HCT116 (cell line): Measurements from ENCODE around the gene HMG20A. TPM values are rescaled to one million over a fixed set of nuclear protein-coding genes. Genes with fewer than 3 reads are reported as not detected.

ENCODE experiments used
- ATAC-seq: fragments of 200-7000 bp; cut with Tn5 transposase; 2 replicates; pipeline ENCODE4 v1.9.1; 2020; ENCODE audit warnings: mild to moderate bottlenecking, moderate library complexity
- BruUV-seq: library from RNA; stranded (reverse); fragments of 400-500 nt; replicated peaks from 2 replicates; lab custom pipeline; 2021; lab: Mats Ljungman, UMichigan
- CTCF ChIA-PET: fragments of 300-600 bp; sonication (Branson Sonifier 250); formaldehyde crosslinking; loops from one replicate; lab custom pipeline; 2021; ENCODE audit warnings: antibody characterized with exemption; lab: Charles Lee
- POLR2A ChIA-PET: fragments of 300-600, 350-600 bp; sonication (Branson Sonifier 250); formaldehyde crosslinking; loops from one replicate; lab custom pipeline; 2021; ENCODE audit warnings: antibody characterized with exemption; lab: Charles Lee
- RAD21 ChIA-PET, 2 experiments: fragments of 300-600 bp; sonication (Branson Sonifier 250); formaldehyde crosslinking; loops; one replicate each; lab custom pipeline; 2023; ENCODE audit warnings: low total read pairs in 2 of 2; ENCODE audit not compliant: uncharacterized antibody in 2 of 2, unreplicated experiment in 2 of 2, low non-redundant PET in 1 of 2; lab: Charles Lee
- DNase-seq: peaks from one replicate; pipeline ENCODE4 v3.0.0-alpha.2; 2010; ENCODE audit warnings: low read depth, low spot score
- H2AFZ ChIP-seq: fragments of 200-600 bp; shearing (Covaris generic), sonication (generic); 2 replicates; pipeline ENCODE4 v1.6.1; 2017; ENCODE audit warnings: low read depth, mixed run types, mixed read lengths, antibody characterized with exemption, low read length; ENCODE audit not compliant: poor library complexity, severe bottlenecking
- H3K27ac ChIP-seq: 2 replicates; pipeline ENCODE4 v1.5.1; 2012; ENCODE audit warnings: low read depth, low read length
- H3K27me3 ChIP-seq: fragments of 200-600 bp; sonication (generic); 2 replicates; pipeline ENCODE4 v1.6.1; 2016; ENCODE audit warnings: mixed run types, low read length, mixed read lengths; ENCODE audit not compliant: insufficient read depth
- H3K36me3 ChIP-seq, 2 experiments: fragments of 200-500 bp in 1 of 2; fragments of 200-600 bp in 1 of 2; sonication (Bioruptor generic) in 1 of 2; sonication (generic) in 1 of 2; 2 replicates each; pipeline versions ENCODE4 v1.5.1 to v1.6.1; 2014 to 2016; ENCODE audit warnings: low read length in 2 of 2, inconsistent platforms in 1 of 2, mixed read lengths in 1 of 2, mixed run types in 1 of 2; ENCODE audit not compliant: insufficient read depth in 2 of 2, control insufficient read depth in 1 of 2
- H3K4me1 ChIP-seq, 2 experiments: fragments of 200-600 bp in 1 of 2; sonication (generic) in 1 of 2; 2 replicates each; pipeline versions ENCODE4 v1.5.1 to v1.6.1; 2012 to 2017; ENCODE audit warnings: low read length in 2 of 2, inconsistent platforms in 1 of 2, mild to moderate bottlenecking in 1 of 2, mixed read lengths in 1 of 2, mixed run types in 1 of 2, moderate library complexity in 1 of 2; ENCODE audit not compliant: insufficient read depth in 2 of 2, control insufficient read depth in 1 of 2
- H3K4me2 ChIP-seq: fragments of 200-600 bp; sonication (generic); 2 replicates; pipeline ENCODE4 v1.6.1; 2017; ENCODE audit warnings: mixed run types, low read length, mixed read lengths
- H3K4me3 ChIP-seq, 2 experiments: fragments of 200-600 bp in 1 of 2; sonication (generic) in 1 of 2; replicated peaks in 1 of 2; 2 replicates each; pipeline ENCODE4 v1.5.1; 2011 to 2016; ENCODE audit warnings: low read length in 2 of 2, control low read depth in 1 of 2, low read depth in 1 of 2, mild to moderate bottlenecking in 1 of 2, mixed read lengths in 1 of 2, mixed run types in 1 of 2
- H3K79me2 ChIP-seq: fragments of 200-600 bp; sonication (generic); 2 replicates; pipeline ENCODE4 v1.6.1; 2017; ENCODE audit warnings: mild to moderate bottlenecking, mixed run types, low read length, moderate library complexity, mixed read lengths; ENCODE audit not compliant: insufficient read depth
- H3K9ac ChIP-seq: fragments of 200-600 bp; sonication (generic); 2 replicates; pipeline ENCODE4 v1.6.1; 2016; ENCODE audit warnings: low read length, mixed read lengths
- H3K9me2 ChIP-seq: fragments of 200-600 bp; sonication (generic), shearing (Covaris generic); 2 replicates; pipeline ENCODE4 v1.6.1; 2017; ENCODE audit warnings: mixed run types, mild to moderate bottlenecking, moderate library complexity; ENCODE audit not compliant: insufficient read depth
- H3K9me3 ChIP-seq, 2 experiments: fragments of 200-500 bp in 1 of 2; fragments of 200-600 bp in 1 of 2; sonication (Bioruptor generic) in 1 of 2; sonication (generic) in 1 of 2; 2 replicates each; pipeline ENCODE4 v1.6.1; 2014 to 2017; ENCODE audit warnings: low read length in 2 of 2, mixed read lengths in 2 of 2, inconsistent platforms in 1 of 2, low read depth in 1 of 2, mild to moderate bottlenecking in 1 of 2, mixed run types in 1 of 2, moderate library complexity in 1 of 2; ENCODE audit not compliant: control insufficient read depth in 1 of 2, insufficient read depth in 1 of 2
- H4K20me1 ChIP-seq: fragments of 200-600 bp; sonication (generic), shearing (Covaris generic); 2 replicates; pipeline ENCODE4 v1.6.1; 2017; ENCODE audit warnings: mixed run types, mild to moderate bottlenecking, moderate library complexity; ENCODE audit not compliant: insufficient read depth
- ATF3 ChIP-seq: IDR thresholded peaks from 2 replicates; pipeline ENCODE4 v1.6.1; 2012
- CTCF ChIP-seq, 3 experiments: fragments of 200-600 bp in 1 of 3; sonication (generic) in 1 of 3; IDR thresholded peaks in 2 of 3; conservative IDR thresholded peaks in 1 of 3; 2 replicates each; pipeline ENCODE4 v1.5.1; 2012 to 2017; ENCODE audit warnings: low read depth in 2 of 3, low read length in 2 of 3, antibody characterized with exemption in 1 of 3, borderline replicate concordance in 1 of 3, control low read depth in 1 of 3, mild to moderate bottlenecking in 1 of 3, mixed read lengths in 1 of 3, mixed run types in 1 of 3, moderate library complexity in 1 of 3; ENCODE audit not compliant: insufficient read depth in 1 of 3
- EGR1 ChIP-seq: IDR thresholded peaks from 2 replicates; pipeline ENCODE4 v1.6.1; 2012; ENCODE audit warnings: low read depth
- FOSL1 ChIP-seq: IDR thresholded peaks from 2 replicates; pipeline ENCODE4 v1.6.1; 2012; ENCODE audit warnings: low read depth
- POLR2A ChIP-seq: IDR thresholded peaks from 2 replicates; pipeline ENCODE4 v1.7.0; 2011; ENCODE audit warnings: borderline replicate concordance; ENCODE audit not compliant: insufficient read depth, insufficient read length; ENCODE audit errors: extremely low read depth
- POLR2AphosphoS5 ChIP-seq: IDR thresholded peaks from 2 replicates; pipeline ENCODE4 v1.6.1; 2011; ENCODE audit warnings: mild to moderate bottlenecking, low read depth, low read length, moderate library complexity
- ZBTB33 ChIP-seq: IDR thresholded peaks from 2 replicates; pipeline ENCODE4 v1.6.1; 2011; ENCODE audit warnings: mild to moderate bottlenecking, low read length, moderate library complexity; ENCODE audit not compliant: insufficient replicate concordance; ENCODE audit errors: extremely low read depth
- intact Hi-C: fragments of 100-400 bp; cut with micrococcal nuclease; formaldehyde crosslinking; loops from 2 replicates; pipeline ENCODE4 v1.10.0; 2022
- total RNA-seq: library from RNA; stranded (reverse); gene quantifications from one replicate; pipeline ENCODE4 v1.2.1, GENCODE V29; 2021; ENCODE audit not compliant: unreplicated experiment
- TF ChIP-seq, protein P1 (sequence below): IDR thresholded peaks from 2 replicates; pipeline ENCODE4 v1.6.1; 2012
- TF ChIP-seq, protein P2 (sequence below): IDR thresholded peaks from 2 replicates; pipeline ENCODE4 v1.6.1; 2012; ENCODE audit warnings: low read depth

The HMG20A gene
- total RNA-seq, 1 experiment from 2014 or later = 37.7 TPM

- no peaks in the 10 kb centered on the region for H3K4me1 ChIP-seq
- intact Hi-C loops = no loop called here
- DNase-seq (no peak), ATAC-seq (no peak)
- peaks cover 13 to 40% of the 10 kb centered on the region in 2 experiments; a peak in 3 of 4 replicates for H3K36me3 ChIP-seq
- H3K9me3 ChIP-seq = no peaks in the 10 kb centered on the region
- POLR2A ChIA-PET = no interaction called here
- H3K27me3 ChIP-seq = no peaks in the 10 kb centered on the region
- no peaks in the 10 kb centered on the region for H3K79me2 ChIP-seq
- H4K20me1 ChIP-seq = no peaks in the 10 kb centered on the region
- no peak overlapping the region for H3K4me2 ChIP-seq
- no peak overlapping the region for H2AFZ ChIP-seq
- H3K9ac ChIP-seq = no peak overlapping the region
- H3K4me3 ChIP-seq = no peak overlapping the region
- no peak overlapping the region for H3K27ac ChIP-seq
- BruUV-seq = no TSS peak
- CTCF ChIA-PET = no interaction called here
- RAD21 ChIA-PET = no interaction called here
- TF ChIP-seq, protein P1, sequence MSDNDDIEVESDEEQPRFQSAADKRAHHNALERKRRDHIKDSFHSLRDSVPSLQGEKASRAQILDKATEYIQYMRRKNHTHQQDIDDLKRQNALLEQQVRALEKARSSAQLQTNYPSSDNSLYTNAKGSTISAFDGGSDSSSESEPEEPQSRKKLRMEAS = no peak
- TF ChIP-seq POLR2A (no peak), EGR1 (no peak), POLR2AphosphoS5 (no peak), FOSL1 (no peak)
- TF ChIP-seq, protein P2, sequence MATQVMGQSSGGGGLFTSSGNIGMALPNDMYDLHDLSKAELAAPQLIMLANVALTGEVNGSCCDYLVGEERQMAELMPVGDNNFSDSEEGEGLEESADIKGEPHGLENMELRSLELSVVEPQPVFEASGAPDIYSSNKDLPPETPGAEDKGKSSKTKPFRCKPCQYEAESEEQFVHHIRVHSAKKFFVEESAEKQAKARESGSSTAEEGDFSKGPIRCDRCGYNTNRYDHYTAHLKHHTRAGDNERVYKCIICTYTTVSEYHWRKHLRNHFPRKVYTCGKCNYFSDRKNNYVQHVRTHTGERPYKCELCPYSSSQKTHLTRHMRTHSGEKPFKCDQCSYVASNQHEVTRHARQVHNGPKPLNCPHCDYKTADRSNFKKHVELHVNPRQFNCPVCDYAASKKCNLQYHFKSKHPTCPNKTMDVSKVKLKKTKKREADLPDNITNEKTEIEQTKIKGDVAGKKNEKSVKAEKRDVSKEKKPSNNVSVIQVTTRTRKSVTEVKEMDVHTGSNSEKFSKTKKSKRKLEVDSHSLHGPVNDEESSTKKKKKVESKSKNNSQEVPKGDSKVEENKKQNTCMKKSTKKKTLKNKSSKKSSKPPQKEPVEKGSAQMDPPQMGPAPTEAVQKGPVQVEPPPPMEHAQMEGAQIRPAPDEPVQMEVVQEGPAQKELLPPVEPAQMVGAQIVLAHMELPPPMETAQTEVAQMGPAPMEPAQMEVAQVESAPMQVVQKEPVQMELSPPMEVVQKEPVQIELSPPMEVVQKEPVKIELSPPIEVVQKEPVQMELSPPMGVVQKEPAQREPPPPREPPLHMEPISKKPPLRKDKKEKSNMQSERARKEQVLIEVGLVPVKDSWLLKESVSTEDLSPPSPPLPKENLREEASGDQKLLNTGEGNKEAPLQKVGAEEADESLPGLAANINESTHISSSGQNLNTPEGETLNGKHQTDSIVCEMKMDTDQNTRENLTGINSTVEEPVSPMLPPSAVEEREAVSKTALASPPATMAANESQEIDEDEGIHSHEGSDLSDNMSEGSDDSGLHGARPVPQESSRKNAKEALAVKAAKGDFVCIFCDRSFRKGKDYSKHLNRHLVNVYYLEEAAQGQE = no peak
- H3K9me2 ChIP-seq = no peaks in the 10 kb centered on the region
Measured at GRCh38 chr15:77478051-77478450, 57.4 kb downstream of the HMG20A start.

DNA sequence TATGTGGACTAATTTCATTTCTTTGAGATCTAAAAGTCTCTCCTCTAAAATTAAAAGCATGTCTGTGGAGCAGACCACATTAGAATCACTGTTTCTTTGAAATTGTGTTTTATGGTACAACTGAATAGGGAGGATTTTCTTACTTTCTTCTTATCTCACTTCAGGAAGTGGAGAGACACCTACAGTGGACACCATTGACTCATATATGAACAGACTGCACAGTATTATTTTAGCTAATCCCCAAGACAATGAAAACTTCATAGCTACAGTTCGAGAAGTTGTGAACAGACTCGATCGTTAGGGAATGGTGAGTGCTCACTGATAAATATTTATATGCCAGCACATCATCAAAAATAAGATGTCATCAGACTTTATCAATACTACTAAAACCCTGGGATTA is 58.3 kb downstream of the HMG20A start:
- POLR2A ChIA-PET = no interaction called here
- CTCF ChIA-PET = interaction anchor here (1.1 kb wide), 1 partner anchor 18 kb away, joined by 3 read pairs; no protein-coding TSS in a partner anchor
- Histone ChIP-seq H2AFZ (no peak overlapping the region), H3K4me2 (no peak overlapping the region), H4K20me1 (no peaks in the 10 kb centered on the region), H3K9me3 (no peaks in the 10 kb centered on the region), H3K79me2 (no peaks in the 10 kb centered on the region), H3K9ac (no peak overlapping the region), H3K27me3 (no peaks in the 10 kb centered on the region), H3K9me2 (no peaks in the 10 kb centered on the region), H3K27ac (no peak overlapping the region), H3K4me3 (no peak overlapping the region), H3K4me1 (no peaks in the 10 kb centered on the region), H3K36me3 (peaks cover 8 to 46% of the 10 kb centered on the region in 2 experiments; a peak in 2 of 4 replicates)
- BruUV-seq = no TSS peak
- RAD21 ChIA-PET = no interaction called here
- intact Hi-C loops = no loop called here
- ATAC-seq (no peak), DNase-seq (no peak)
- TF ChIP-seq ZBTB33 = no peak
- TF ChIP-seq ATF3 = no peak
- no peak for TF ChIP-seq POLR2A
- TF ChIP-seq CTCF (IDR thresholded peaks at IDR 0.05 in 2 of 3, conservative IDR thresholded peaks at IDR 0.05 in 1 of 3; ENCODE audit: borderline replicate concordance in 1 of 3, insufficient read depth in 1 of 3, low read depth in 2 of 3, low read length in 2 of 3) = no peak
